Activated CD4-positive, alpha-beta T cell treated with anti-CD3 and anti-CD28 coated beads, Interleukin-2, amount 50 U/mL, for 1 hour (primary cell): Measurements from ENCODE around the gene PIMREG.
A peak's percentile ranks its signal among the peaks of the same experiment; 100 is the strongest.

Experiments used
- DNase-seq: peaks from one replicate; pipeline ENCODE4 v3.0.0-alpha.2; 2020

PIMREG gene

DNA sequence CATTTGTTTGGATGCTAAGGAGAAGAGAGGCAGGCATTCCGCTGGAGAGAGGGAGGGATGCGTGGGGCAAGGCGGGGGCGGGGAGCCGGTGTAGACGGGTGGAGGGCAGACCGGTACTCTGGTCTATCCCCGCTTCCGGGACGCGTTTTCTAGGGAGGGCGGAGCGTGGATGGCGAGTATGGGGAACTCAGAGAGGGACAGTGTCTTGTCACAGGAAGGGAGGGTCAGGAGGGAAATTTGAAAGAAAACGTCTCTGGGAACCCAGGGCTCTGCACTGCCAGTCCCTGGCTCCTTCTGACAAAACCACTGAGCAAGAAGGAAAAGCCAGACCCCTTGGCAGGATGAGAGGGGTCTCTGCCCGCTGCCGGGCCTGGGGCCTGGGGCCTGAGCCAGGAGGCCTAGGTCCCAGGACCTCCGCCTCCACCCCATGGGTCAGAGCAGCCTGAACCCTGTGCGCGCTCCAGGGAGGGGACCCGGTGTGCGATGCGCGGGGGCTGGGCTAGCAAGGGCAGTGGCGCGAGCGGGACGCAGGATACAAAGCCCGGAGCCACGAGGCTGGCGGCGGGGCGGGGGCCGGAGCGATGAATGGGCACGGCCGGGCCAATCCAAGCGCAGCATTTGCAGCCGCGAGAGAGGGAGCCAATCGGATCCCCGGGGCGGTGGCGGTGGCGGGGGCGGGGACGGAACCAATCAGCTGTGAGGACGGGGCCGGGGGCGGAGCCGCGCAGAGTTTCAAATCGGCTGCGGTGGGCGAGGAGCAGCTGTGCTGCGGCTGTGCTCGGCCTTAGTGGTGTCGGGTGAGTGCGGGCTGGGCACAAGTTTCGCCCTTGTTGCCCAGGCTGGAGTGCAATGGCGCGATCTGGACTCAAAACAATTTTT lies at the start of gene PIMREG:
Gene PIMREG, plus strand, starts transcription at position 764 of the 879 bp plus-strand sequence. CDS start 656 bp downstream, outside the sequence.
- peak; percentile 92 for DNase-seq

- DNase-seq, result no peak
These were observed 45.3 kb upstream of the PIMREG start for GRCh38 chr17:6398955-6399354.

DNA sequence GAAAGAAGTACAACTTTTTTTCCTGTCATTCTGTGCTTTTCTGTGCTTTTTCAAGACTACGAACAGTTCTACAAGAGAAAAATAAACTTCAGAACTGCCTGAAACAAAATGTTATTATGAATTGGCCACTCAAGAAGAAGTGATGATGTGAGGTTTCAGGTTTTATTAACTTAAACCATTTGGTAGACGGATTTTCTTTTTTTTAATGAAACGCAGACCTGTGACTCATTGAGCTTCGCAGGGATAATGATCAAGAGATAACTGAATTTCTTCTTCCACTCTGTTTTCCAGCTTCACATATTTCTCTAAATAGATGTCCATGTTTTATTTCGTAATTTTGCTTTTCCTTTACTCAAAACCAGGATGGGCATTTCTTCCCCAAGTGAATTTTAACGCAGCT lies 42.0 kb upstream of the PIMREG start:
- no peak for DNase-seq

DNA sequence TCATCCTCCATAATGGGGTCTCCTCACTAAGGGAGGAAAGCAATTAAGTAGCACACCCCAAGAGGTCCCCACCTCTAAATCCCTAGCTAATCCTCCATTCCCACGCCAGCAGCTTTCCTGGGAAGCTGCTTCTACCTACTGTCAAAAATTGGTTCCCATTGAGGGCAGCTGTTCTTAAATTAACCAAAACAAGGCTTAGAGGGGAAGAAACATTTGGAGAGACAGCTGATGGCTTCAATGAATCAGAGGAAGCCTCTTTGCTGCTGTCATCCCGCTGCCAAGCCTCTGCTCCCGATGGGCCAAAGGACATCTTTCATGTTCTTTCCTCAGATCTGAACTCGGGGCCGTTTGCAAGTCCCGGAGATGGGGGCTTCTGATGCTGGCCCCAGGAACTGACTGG lies 36.0 kb upstream of the PIMREG start:
- DNase-seq, result no peak

DNA sequence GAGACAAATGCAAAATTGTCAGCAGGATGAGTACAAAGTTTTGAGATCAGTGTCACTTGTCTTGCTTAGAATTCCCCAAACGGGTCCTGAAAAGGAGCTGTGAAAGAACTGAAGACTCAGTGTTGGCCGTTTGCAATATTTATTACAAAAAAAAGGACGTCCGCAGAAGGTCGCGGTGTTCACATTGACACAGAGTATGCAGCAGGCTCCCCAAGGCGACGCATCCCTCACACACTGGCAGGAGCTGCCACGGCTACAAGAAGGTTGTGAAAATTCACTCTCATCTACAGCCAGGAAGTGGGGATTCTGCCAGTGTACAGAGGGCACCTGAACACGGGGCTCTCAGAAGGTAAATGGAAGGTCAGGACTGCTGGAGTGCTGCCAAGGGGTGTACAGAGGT lies 35.5 kb upstream of the PIMREG start:
- no peak for DNase-seq

DNA sequence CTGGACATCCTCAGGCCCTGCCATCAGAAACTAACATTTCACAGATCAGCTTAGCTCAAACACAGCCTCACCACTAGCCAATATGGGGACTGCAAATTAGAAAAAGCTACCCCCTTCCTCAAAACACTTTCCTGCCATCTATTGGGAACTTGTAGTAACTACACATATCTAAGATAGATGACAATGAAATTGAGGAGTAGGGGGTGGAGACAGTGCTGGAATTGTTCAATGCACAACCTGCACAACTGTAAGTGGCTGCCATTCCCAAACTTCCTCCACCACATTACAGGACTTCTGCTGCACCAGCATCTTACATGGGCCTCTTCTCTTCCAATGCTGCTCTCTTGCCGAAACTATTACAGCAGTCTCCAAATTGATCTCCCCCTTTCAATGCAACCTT lies 31.2 kb upstream of the PIMREG start:
- no peak for DNase-seq

DNA sequence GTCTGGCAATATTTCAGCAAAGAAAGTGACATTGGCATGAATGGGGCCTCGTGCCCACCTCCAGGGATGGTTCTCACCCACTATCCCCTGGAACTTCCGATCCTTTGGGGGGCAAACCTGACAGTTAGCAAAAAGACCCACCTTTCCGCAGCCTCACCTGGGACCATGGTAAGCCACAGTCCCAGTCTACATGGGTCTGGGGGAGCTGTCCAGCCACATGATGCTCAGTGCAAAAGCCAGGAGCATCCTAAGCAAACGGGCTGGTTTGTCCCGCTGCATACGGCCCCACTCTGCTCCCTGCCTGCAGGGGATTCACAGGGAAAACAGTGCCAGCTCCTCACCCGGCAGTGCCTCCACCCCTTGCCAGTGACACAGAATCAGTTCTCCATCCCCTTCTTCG lies 28.6 kb upstream of the PIMREG start:
- no peak for DNase-seq

GRCh38 chr17:6420173-6420641 lies 24.0 kb upstream of the PIMREG start:
- peak; percentile 16 for DNase-seq

- DNase-seq, result peak; percentile 68
These were observed 22.3 kb upstream of the PIMREG start for GRCh38 chr17:6421700-6422604.

DNA sequence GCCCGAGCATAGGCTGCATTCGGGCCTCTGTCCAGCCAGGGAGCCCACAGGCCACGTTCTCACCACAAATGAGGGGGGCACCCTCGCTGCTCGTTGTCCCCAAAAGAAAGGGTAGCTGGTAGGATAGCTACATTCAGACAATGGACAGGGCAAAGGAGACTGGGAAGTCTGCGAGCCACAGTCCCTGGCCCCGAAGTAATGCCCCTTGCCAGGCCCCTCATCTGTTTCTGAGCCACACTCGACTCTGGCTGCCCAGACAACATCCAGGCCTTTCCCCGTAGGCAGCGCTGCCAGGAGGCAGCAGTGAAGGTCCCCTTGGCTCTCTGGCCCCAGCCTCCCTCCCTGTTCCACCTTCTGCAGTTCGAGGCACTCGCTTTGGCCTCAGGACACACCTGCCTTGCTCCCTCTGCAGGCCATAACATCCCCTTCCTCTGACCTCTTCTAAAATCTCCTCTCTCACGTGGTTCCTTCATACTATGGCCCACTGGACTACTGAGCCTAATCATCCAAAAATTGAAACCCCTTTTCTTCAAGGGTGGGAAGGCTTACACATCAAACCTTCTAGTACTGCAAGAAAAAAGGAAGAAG lies 21.5 kb upstream of the PIMREG start:
- DNase-seq, result no peak

GRCh38 chr17:6423931-6424330 lies 20.3 kb upstream of the PIMREG start:
- no peak for DNase-seq

DNA sequence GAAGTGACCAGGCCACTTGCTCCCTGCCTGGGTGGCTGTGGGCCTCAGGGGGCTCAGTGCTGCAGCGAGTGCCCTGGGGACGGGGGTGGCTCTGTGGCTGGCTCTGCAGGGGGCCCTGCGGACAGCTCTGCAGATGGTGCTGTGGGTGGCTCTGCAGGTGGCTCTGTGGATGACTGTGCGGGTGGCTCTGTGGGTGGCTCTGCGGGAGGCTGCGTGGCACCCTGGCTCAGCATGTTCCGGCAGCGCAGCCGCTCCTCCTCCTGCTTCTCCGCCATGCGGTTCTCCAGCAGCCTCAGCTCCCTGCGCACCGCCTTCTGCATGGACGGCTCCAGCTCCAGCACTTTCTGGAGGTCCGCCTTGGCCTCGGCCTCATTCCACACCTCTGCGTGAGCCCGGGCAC lies 18.8 kb upstream of the PIMREG start:
- no peak for DNase-seq

DNA sequence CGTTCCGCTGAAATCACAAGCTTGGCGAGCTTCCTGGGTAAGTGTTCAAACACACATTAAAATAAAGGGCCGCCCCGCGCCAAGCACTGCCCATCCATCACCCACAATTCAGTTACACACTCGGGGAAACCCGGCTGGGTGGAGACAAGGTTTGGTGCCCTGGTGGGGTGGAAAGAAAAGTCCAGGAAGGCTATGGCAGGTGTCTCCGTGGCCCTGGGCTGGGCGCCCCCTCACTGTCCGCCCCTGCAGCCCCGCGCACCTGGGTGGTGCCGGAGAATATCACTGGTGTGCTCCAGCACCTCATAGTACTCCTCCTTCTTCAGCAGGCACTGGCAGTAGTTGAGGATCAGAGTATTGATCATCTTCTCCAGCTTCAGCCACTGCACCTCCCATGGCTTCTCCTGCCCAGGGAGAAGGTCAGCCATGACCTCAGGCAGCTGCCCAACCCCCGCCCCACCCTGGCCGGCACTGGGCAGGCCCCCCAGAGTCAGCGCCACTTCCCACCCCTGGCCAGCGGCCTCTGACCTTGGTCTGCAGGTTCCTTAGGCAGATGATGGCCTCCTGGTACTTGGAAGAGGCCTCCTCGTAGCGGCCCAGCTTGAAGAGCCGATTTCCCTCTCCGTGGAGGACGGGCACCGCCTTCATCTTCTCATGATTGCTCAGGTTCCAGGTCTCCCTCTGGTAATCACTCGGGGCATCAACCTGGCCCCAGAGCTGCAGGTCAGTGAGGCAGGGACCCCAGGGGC lies 17.7 kb upstream of the PIMREG start:
- no peak for DNase-seq

- DNase-seq, result no peak
These were observed 16.9 kb upstream of the PIMREG start for GRCh38 chr17:6427279-6427781.

- DNase-seq, result no peak
These were observed 15.9 kb upstream of the PIMREG start for GRCh38 chr17:6428207-6428965.

GRCh38 chr17:6429266-6429665 lies 15.0 kb upstream of the PIMREG start:
- no peak for DNase-seq

DNA sequence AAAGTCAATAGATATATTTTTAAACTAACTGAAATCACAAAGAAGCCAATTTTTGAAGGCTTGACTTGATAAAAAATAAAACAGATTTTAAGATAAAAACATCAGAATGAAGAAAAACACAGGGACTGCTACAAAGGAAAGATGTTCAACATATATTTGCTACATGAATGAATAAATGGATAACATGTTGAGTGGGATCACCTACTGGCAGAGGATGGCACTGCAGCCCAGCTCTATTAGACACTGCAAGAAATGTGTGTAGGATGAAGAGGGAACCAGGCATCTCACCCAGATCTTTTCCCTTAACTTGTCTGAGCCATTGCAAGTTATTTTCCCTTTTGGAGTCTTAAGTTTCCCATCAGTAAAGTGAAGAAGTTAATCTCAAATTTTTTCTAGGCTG lies 13.5 kb upstream of the PIMREG start:
- DNase-seq, result no peak

- DNase-seq, result no peak
These were observed 9.2 kb upstream of the PIMREG start, which contains the start of gene AIPL1 for GRCh38 chr17:6435051-6435450. Gene AIPL1, minus strand, starts transcription at chr17:6435121. Its CDS starts 17 bp downstream, at chr17:6435104.

GRCh38 chr17:6435968-6436367 lies 8.3 kb upstream of the PIMREG start:
- peak; percentile 61 for DNase-seq

- no peak for DNase-seq
These were observed 6.8 kb upstream of the PIMREG start for GRCh38 chr17:6437466-6437865.

DNA sequence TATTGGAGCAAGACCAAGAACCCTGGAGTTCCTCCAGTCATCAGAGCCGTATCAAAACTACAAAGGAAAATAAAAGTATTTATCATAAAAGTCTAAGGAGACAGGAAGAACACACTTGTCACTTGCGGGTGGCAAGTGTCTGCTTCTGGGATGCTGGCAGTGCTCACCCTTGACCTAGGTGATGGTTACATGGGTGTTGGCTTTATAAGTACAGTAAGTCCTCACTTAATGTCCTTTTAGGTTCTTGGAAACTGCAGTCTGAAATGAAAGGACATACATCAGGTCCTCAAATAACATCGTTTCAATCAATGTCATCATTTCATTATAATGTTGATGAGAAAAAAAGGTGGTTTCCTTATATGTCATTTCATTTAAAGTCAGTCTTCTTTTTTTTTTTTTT lies 6.3 kb upstream of the PIMREG start:
- no peak for DNase-seq
